ENCODE results near the gene APOL4.
"Not testable (repeated sequence)": the region's sequence is repeated elsewhere in the genome, so short reads cannot be mapped to it uniquely, and the experiment has no call there.

APOL4 gene

GRCh38 chr22:36232715-36233401 lies 31.2 kb upstream of the APOL4 start:
- no peak overlapping the region for H3K4me3 ChIP-seq (ENCODE audit: control insufficient read depth, low read depth, low read length)
- DNase-seq (ENCODE audit: low read depth) = no peak
- TF ChIP-seq, protein P1, sequence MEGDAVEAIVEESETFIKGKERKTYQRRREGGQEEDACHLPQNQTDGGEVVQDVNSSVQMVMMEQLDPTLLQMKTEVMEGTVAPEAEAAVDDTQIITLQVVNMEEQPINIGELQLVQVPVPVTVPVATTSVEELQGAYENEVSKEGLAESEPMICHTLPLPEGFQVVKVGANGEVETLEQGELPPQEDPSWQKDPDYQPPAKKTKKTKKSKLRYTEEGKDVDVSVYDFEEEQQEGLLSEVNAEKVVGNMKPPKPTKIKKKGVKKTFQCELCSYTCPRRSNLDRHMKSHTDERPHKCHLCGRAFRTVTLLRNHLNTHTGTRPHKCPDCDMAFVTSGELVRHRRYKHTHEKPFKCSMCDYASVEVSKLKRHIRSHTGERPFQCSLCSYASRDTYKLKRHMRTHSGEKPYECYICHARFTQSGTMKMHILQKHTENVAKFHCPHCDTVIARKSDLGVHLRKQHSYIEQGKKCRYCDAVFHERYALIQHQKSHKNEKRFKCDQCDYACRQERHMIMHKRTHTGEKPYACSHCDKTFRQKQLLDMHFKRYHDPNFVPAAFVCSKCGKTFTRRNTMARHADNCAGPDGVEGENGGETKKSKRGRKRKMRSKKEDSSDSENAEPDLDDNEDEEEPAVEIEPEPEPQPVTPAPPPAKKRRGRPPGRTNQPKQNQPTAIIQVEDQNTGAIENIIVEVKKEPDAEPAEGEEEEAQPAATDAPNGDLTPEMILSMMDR (IDR thresholded peaks at IDR 0.05; ENCODE audit: control insufficient read depth, insufficient read depth, low read depth, low read length, missing control alignments) = no peak

DNA sequence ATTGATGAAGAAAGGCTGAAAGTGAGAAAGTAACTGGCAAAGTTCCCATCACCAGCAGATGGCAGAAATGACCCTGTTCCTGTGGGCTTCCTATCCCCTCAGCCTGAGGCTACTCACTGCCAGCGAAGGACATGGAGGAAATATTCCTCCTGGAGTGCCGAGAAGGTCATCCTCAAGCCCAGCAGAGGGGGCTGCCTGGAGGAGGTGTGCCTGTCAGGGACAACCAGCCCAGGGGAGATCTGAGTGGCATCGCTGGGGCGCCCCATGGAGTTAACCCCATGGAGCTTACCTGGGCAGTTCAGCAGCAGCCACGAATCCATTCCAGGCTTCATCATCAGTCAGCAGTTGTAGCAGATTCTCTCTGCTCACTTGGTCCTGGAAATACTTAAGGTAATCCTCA lies 29.4 kb upstream of the APOL4 start:
- not testable (repeated sequence) for DNase-seq (ENCODE audit: low read depth); H3K4me3 ChIP-seq (ENCODE audit: control insufficient read depth, low read depth, low read length)

DNA sequence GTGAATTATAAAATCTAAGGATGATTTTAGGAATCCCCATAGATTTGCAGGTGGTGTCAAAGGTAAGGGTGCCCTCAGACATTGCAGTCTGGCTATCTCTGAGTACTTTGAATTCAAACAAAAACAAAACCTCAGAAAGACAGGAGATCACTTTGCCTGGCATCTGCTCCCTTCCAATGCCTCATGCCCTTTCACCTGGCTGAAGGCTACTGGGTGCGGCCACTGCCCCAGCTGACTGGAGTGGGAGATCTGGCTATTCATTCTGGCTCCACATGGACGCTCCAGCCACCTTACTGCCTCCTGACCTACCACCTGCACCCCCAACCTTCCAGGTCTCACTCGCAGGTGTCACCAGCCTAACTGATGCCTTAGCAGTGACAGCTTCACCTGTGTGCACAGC lies 28.0 kb upstream of the APOL4 start:
- DNase-seq (ENCODE audit: low read depth); H3K4me3 ChIP-seq (ENCODE audit: control insufficient read depth, low read depth, low read length): not testable (repeated sequence)

DNA sequence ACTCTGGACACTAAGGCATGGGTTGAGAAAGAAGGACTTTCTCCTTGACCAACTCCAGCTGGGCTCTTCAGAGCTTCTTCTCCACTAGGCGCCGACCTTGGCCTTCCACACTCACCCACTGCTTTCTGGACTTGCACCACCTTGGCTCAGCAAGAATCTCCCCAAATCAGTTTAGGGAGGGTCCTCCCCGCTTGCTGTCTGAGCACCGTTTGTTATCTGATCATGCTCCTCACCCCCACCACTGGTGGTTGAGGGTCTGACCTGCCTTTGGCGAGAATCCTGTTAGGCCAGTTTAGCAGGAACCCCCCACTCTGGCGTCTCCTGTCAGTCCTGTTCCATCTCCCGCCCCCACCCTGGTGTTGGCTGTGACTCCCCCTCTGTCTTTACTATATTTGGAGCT lies 27.3 kb upstream of the APOL4 start:
- H3K4me3 ChIP-seq (ENCODE audit: control insufficient read depth, low read depth, low read length) = no peak overlapping the region
- DNase-seq (ENCODE audit: low read depth) = no peak
- TF ChIP-seq, protein P1 (IDR thresholded peaks at IDR 0.05; ENCODE audit: control insufficient read depth, insufficient read depth, low read depth, low read length, missing control alignments) = no peak

DNA sequence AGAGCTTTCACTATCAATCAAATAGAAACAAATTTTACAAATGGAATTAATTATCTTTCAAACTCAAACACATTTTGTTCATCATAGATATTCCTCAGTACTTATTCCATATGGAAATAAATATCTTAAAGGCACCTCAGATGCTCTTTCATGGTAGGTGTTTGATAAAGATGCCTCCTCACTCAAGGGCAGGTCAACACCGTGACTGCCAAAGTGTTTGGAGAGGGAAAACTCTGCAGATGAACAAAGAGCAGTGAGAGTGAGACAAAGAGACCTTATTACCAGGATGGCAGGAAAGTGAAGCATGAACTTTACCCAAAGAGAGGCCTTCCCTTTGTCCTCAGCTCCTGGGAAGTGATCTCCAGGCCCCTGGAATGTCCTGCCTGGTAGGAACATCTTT lies 26.8 kb upstream of the APOL4 start:
- not testable (repeated sequence) for H3K4me3 ChIP-seq (ENCODE audit: control insufficient read depth, low read depth, low read length); DNase-seq (ENCODE audit: low read depth)

DNA sequence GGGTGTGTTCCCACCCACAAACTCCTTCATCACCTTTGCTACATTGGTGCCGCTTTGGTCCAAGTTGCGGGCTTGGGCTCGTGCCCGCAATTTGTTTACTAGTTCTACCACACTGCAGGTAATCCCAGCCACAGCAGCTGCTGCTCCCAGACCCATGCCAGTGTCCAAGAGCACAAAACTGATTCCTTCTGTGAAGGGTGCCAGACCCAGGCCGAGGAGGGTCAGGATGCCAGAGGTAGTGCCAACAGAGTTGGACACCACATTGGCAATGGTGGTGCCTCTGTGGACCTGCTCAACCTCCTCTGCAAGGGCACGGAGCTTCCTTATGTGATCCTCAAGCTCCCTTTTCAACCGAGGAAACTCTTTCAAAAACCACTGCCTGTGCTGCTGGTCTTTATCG lies 26.2 kb upstream of the APOL4 start:
- TF ChIP-seq, protein P1 (IDR thresholded peaks at IDR 0.05; ENCODE audit: control insufficient read depth, insufficient read depth, low read depth, low read length, missing control alignments) = no peak

GRCh38 chr22:36227396-36227795 lies 25.8 kb upstream of the APOL4 start:
- TF ChIP-seq, protein P1 (IDR thresholded peaks at IDR 0.05; ENCODE audit: control insufficient read depth, insufficient read depth, low read depth, low read length, missing control alignments) = no peak
- no peak for DNase-seq (ENCODE audit: low read depth)
- no peak overlapping the region for H3K4me3 ChIP-seq (ENCODE audit: control insufficient read depth, low read depth, low read length)

More for the DNA sequence above, 26.2 kb upstream of the APOL4 start:
- no peak overlapping the region for H3K4me3 ChIP-seq (ENCODE audit: control insufficient read depth, low read depth, low read length)
- no peak for DNase-seq (ENCODE audit: low read depth)

- DNase-seq (ENCODE audit: low read depth) = no peak
- H3K4me3 ChIP-seq (ENCODE audit: control insufficient read depth, low read depth, low read length) = no peak overlapping the region
- TF ChIP-seq, protein P1 (IDR thresholded peaks at IDR 0.05; ENCODE audit: control insufficient read depth, insufficient read depth, low read depth, low read length, missing control alignments) = no peak
Measured at GRCh38 chr22:36226189-36226588, 24.6 kb upstream of the APOL4 start.

Data from AG09309 (cell line).